MCF 10A (cell line): ENCODE data around the gene CREBBP. TPM values are rescaled to one million over a fixed set of nuclear protein-coding genes. Genes with fewer than 3 reads are reported as not detected.
A peak's percentile ranks its signal among the peaks of the same experiment; 100 is the strongest.
"Not testable (repeated sequence)": the region's sequence is repeated elsewhere in the genome, so short reads cannot be mapped to it uniquely, and the experiment has no call there.

ENCODE experiments used
- Bru-seq: library from RNA; stranded (reverse); fragments of 400-500 nt; gene quantifications from one replicate; lab custom pipeline; 2021; lab: Mats Ljungman, UMichigan
- BruChase-seq, 2 experiments: library from RNA; stranded (reverse); fragments of 400-500 nt; gene quantifications; one replicate each; lab custom pipeline; 2021; lab: Mats Ljungman, UMichigan
- BruUV-seq: library from RNA; stranded (reverse); fragments of 400-500 nt; replicated peaks from 2 replicates; lab custom pipeline; 2021; lab: Mats Ljungman, UMichigan
- CTCF ChIA-PET: fragments of 300-600 bp; sonication (Branson Sonifier 250); formaldehyde crosslinking; extraction: SDS; loops from one replicate; lab custom pipeline; 2021; ENCODE audit warnings: antibody characterized with exemption, inconsistent platforms; lab: Yijun Ruan, JAX
- POLR2A ChIA-PET: fragments of 300-600, 350-650 bp; sonication (Branson Sonifier 250); formaldehyde crosslinking; extraction: SDS; loops from one replicate; lab custom pipeline; 2020; ENCODE audit warnings: antibody characterized with exemption, inconsistent platforms; lab: Yijun Ruan, JAX
- DNase-seq: peaks from one replicate; pipeline ENCODE4 v3.0.0-alpha.2; 2018; ENCODE audit not compliant: unreplicated experiment
- H3K27ac Mint-ChIP-seq: one replicate; pipeline ENCODE4 v1.8.0; 2022; ENCODE audit warnings: mild to moderate bottlenecking, low read depth, mixed read lengths; ENCODE audit not compliant: unreplicated experiment
- H3K27me3 Mint-ChIP-seq: one replicate; pipeline ENCODE4 v1.8.0; 2022; ENCODE audit warnings: mixed read lengths; ENCODE audit not compliant: insufficient read depth, unreplicated experiment
- H3K36me3 Mint-ChIP-seq: one replicate; pipeline ENCODE4 v1.8.0; 2022; ENCODE audit warnings: mild to moderate bottlenecking, moderate library complexity, mixed read lengths; ENCODE audit not compliant: insufficient read depth, unreplicated experiment
- H3K4me1 Mint-ChIP-seq: one replicate; pipeline ENCODE4 v1.8.0; 2022; ENCODE audit warnings: mixed read lengths; ENCODE audit not compliant: insufficient read depth, unreplicated experiment
- H3K4me3 Mint-ChIP-seq: one replicate; pipeline ENCODE4 v1.8.0; 2022; ENCODE audit warnings: mild to moderate bottlenecking, moderate library complexity, mixed read lengths; ENCODE audit not compliant: unreplicated experiment
- H3K9me3 Mint-ChIP-seq: one replicate; pipeline ENCODE4 v1.8.0; 2022; ENCODE audit warnings: mixed read lengths; ENCODE audit not compliant: unreplicated experiment
- CTCF ChIP-seq: fragments of 200-600 bp; IDR thresholded peaks from one replicate; pipeline ENCODE4 v1.8.0; 2022; ENCODE audit warnings: antibody characterized with exemption, mild to moderate bottlenecking; ENCODE audit not compliant: unreplicated experiment
- intact Hi-C: fragments of 100-400 bp; cut with micrococcal nuclease; formaldehyde crosslinking; loops from 2 replicates; pipeline ENCODE4 v1.14.1; 2022
- long read RNA-seq: library from polyadenylated mRNA; stranded (forward); transcript quantifications from one replicate; pipeline ENCODE4 v2.0.0, GENCODE V29; 2022
- total RNA-seq: library from RNA; stranded (reverse); gene quantifications from 2 replicates; pipeline ENCODE4 v1.2.3, GENCODE V29; 2022

The CREBBP gene
- total RNA-seq, result 73.7 and 74.0 TPM in 2 replicates
- Bru-seq, nascent RNA, result percentile 82 among the genes with signal in this experiment
- BruChase-seq, experiment 1, labeled RNA remaining after a 6-hour chase, result percentile 90 among the genes with signal in this experiment
- percentile 80 among the genes with signal in this experiment for BruChase-seq, experiment 2, labeled RNA remaining after a 2-hour chase
- long read RNA-seq, partial matches to known transcripts, result 5 of 16 reads
- long read RNA-seq, other reads (novel, unspliced or antisense), result 11 of 16 reads

DNA sequence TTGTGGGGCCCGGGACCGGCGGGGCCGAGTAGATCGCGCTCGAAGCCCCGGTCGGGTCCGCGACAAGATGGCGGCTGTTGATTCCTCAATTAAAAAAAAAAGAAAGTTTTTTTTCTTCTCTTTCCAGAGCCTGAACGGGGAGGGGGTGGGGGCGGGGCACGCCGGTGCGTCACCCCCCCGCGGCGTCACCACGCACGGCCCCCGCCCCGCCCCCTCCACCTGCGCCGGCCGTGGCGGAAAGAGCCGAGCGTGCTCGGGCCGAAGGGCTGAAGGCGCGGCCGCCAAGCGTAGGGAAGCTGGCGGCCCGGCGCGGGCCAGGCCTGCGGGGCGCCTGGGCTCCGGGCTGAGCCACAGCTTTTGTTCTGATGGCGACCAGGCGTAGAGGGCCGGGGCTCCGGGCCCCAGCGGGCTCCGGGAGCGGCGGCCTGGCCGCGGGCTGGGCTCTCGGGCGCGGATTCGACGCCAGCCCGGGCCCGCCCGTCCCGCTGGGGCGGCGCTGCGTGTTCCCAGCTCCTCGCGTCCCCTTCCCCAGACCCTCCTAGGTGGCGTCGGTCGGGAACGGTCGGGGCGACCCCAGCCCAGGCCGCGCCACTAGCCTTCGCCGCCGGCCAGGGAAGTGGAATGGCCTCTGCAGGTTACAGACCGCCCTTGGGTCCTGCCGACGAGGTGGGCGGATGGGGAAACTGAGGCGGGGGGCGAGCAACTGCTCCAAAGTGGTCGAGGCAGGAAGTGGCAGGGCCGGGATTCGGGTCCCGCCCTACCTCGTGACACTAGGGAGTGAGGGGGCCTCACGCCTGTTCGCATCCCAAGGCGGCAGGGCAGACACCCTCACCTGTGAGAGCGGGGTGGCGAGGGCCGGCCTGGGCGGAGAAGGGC, at the start of gene CREBBP:
Gene CREBBP, minus strand, starts transcription at position 91 of the 876 bp plus-strand sequence. CDS start 797 bp downstream, outside the sequence.
- peaks cover 18% of the 10 kb centered on the region for H3K4me1 Mint-ChIP-seq
- peaks cover 6% of the 10 kb centered on the region for H3K36me3 Mint-ChIP-seq
- TSS peak; percentile 66 for BruUV-seq
- POLR2A ChIA-PET, result interaction anchor here (0.6 to 1.2 kb wide), 3 partner anchors 17 to 78 kb away, joined by 3 to 5 read pairs (median 4); no protein-coding TSS in a partner anchor
- no peak for TF ChIP-seq CTCF
- peak; percentile 84 for DNase-seq
- H3K4me3 Mint-ChIP-seq, result peak within 1 kb of the TSS; percentile 91
- H3K9me3 Mint-ChIP-seq, result no peaks in the 10 kb centered on the region
- H3K27me3 Mint-ChIP-seq, result no peaks in the 10 kb centered on the region
- H3K27ac Mint-ChIP-seq, result peak within 1 kb of the TSS; percentile 35
- intact Hi-C loops, result loop anchor here (2.0 kb wide), 1 partner anchor 108 kb away; no protein-coding TSS in a partner anchor
- CTCF ChIA-PET, result interaction anchor here (0.6 to 1.0 kb wide), 3 partner anchors 86 to 357 kb away, joined by 4 to 5 read pairs (median 4); no protein-coding TSS in a partner anchor

DNA sequence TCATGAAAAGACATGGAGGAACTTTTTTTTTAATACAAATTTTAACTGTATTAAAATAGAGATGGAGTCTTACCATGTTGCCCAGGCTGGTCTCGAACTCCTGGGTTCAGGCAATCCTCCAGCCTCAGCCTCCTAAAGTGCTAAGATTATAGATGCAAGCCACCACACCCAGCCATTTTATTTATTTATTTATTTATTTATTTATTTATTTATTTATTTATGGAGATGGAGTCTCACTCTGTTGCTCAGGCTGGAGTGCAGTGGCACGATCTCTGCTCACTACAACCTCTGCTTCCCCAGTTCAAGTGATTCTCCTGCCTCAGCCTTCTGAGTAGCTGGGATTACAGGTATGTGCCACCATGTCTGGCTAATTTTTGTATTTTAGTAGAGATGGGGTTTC, 46.6 kb upstream of the CREBBP start:
- DNase-seq, H3K4me1 Mint-ChIP-seq, H3K36me3 Mint-ChIP-seq, intact Hi-C loops, BruUV-seq, H3K27ac Mint-ChIP-seq, H3K9me3 Mint-ChIP-seq, H3K4me3 Mint-ChIP-seq: not testable (repeated sequence)
- ChIA-PET POLR2A (interaction anchor here (0.8 kb wide), 1 partner anchor 12 kb away, joined by 5 read pairs; no protein-coding TSS in a partner anchor), CTCF (interaction anchor here (1.0 kb wide), 1 partner anchor 14 kb away, joined by 5 read pairs; no protein-coding TSS in a partner anchor)
- peaks cover 12% of the 10 kb centered on the region for H3K27me3 Mint-ChIP-seq

- H3K36me3 Mint-ChIP-seq, result peaks cover 4% of the 10 kb centered on the region
- intact Hi-C loops, result no loop called here
- H3K27me3 Mint-ChIP-seq, result peaks cover 12% of the 10 kb centered on the region
- H3K4me3 Mint-ChIP-seq, result no peak overlapping the region
- no peak overlapping the region for H3K27ac Mint-ChIP-seq
- BruUV-seq, result no TSS peak
- POLR2A ChIA-PET, result no interaction called here
- no peaks in the 10 kb centered on the region for H3K4me1 Mint-ChIP-seq
- no peaks in the 10 kb centered on the region for H3K9me3 Mint-ChIP-seq
- no peak for TF ChIP-seq CTCF
- CTCF ChIA-PET, result interaction anchor here (0.6 to 2.0 kb wide), 4 partner anchors 14 to 96 kb away, joined by 3 to 15 read pairs (median 3); no protein-coding TSS in a partner anchor
- no peak for DNase-seq
Measured at GRCh38 chr16:3924763-3925162, 44.2 kb upstream of the CREBBP start.

- Mint-ChIP-seq H3K27ac (no peak overlapping the region), H3K27me3 (peaks cover 12% of the 10 kb centered on the region), H3K4me3 (no peak overlapping the region), H3K4me1 (no peaks in the 10 kb centered on the region), H3K9me3 (no peaks in the 10 kb centered on the region), H3K36me3 (peaks cover 4% of the 10 kb centered on the region)
- ChIA-PET POLR2A (no interaction called here), CTCF (no interaction called here)
- intact Hi-C loops, result no loop called here
- TF ChIP-seq CTCF, result no peak
- no peak for DNase-seq
- no TSS peak for BruUV-seq
Measured at GRCh38 chr16:3922241-3922640, 41.7 kb upstream of the CREBBP start.
